Gastroesophageal sphincter (tissue), 4 donors: ENCODE results near the gene IRAK2. TPM values are rescaled to one million over a fixed set of nuclear protein-coding genes. Genes with fewer than 3 reads are reported as not detected.

Source experiments
- ATAC-seq: fragments of 150-250 bp; one replicate; pipeline ENCODE4 v1.9.1; 2016; ENCODE audit warnings: mild to moderate bottlenecking, moderate library complexity
- H3K27ac ChIP-seq, 4 donors: fragments of 200-600 bp; sonication (generic) in 3 of 4; 1 replicate in 3 of 4; 2 replicates in 1 of 4; pipeline ENCODE4 v1.5.1; 2016 to 2019
- H3K27me3 ChIP-seq: fragments of 200-600 bp; sonication (generic); one replicate; pipeline ENCODE4 v1.5.1; 2019
- H3K36me3 ChIP-seq, 2 donors: fragments of 200-600 bp; sonication (generic); one replicate each; pipeline ENCODE4 v1.5.1; 2019; ENCODE audit warnings: control low read depth in 1 of 2
- H3K4me1 ChIP-seq, 3 donors: fragments of 200-600 bp; sonication (generic); 1 replicate in 2 of 3; 2 replicates in 1 of 3; pipeline ENCODE4 v1.5.1; 2016 to 2019; ENCODE audit warnings: control low read depth in 2 of 3
- H3K4me3 ChIP-seq, 2 donors: fragments of 200-600 bp; sonication (generic); one replicate each; pipeline ENCODE4 v1.5.1; 2019; ENCODE audit warnings: mild to moderate bottlenecking in 1 of 2, moderate library complexity in 1 of 2
- H3K9me3 ChIP-seq, 3 donors: fragments of 200-600 bp; sonication (generic); one replicate each; pipeline ENCODE4 v1.5.1; 2017 to 2019; ENCODE audit warnings: control low read depth in 2 of 3
- EP300 ChIP-seq: sonication (generic); formaldehyde crosslinking; IDR thresholded peaks from one replicate; pipeline ENCODE4 v1.6.1; 2017; ENCODE audit warnings: antibody characterized with exemption, mild to moderate bottlenecking
- POLR2A ChIP-seq, 2 donors: fragments of 450-650 bp; IDR thresholded peaks; one replicate each; pipeline ENCODE4 v1.6.1; 2017; ENCODE audit warnings: antibody characterized with exemption in 2 of 2, mild to moderate bottlenecking in 2 of 2, moderate library complexity in 1 of 2
- POLR2AphosphoS5 ChIP-seq: sonication (generic); formaldehyde crosslinking; IDR thresholded peaks from one replicate; pipeline ENCODE4 v1.6.1; 2017; ENCODE audit warnings: antibody characterized with exemption
- WGBS, 2 donors: methylation state at CpG; one replicate each; pipeline ENCODE4 v1.1.5; 2018; ENCODE audit warnings: low coverage in 1 of 2; 5-methylcytosine and 5-hydroxymethylcytosine counted together
- total RNA-seq, 4 donors: library from RNA; depleted of rRNA; stranded (reverse); fragments of >200 nt; gene quantifications; one replicate each; pipeline ENCODE4 v1.1.0, GENCODE V29; 2016
- TF ChIP-seq, protein P1 (sequence below), 4 experiments: fragments of 200-600 bp in 2 of 4; fragments of 450-650 bp in 2 of 4; sonication (generic) in 1 of 4; IDR thresholded peaks; one replicate each; pipeline ENCODE4 v1.5.1; 2017 to 2019; ENCODE audit warnings: antibody characterized with exemption in 4 of 4, mild to moderate bottlenecking in 2 of 4, moderate library complexity in 2 of 4

The IRAK2 gene
- total RNA-seq, 4 donors from 2014 or later: 2.2 to 4.4 (median 3.3) TPM

DNA sequence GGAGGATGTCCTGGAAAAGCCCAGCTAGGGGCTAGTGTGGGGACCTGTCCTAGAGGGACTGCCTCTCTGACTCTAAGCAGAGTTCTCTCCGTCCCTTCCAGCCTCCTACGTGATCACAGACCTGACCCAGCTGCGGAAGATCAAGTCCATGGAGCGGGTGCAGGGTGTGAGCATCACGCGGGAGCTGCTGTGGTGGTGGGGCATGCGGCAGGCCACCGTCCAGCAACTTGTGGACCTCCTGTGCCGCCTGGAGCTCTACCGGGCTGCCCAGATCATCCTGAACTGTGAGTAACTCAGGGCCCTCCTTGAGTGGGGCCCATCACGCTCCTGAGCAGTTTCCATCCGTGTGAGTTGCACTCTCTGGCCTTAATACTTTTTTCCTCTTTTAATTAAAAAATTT, 13.0 kb downstream of the IRAK2 start:
- no peak for ATAC-seq
- no peak for TF ChIP-seq POLR2AphosphoS5
- TF ChIP-seq EP300: no peak
- no peak for TF ChIP-seq POLR2A (IDR thresholded peaks at IDR 0.05)
- TF ChIP-seq, protein P1, sequence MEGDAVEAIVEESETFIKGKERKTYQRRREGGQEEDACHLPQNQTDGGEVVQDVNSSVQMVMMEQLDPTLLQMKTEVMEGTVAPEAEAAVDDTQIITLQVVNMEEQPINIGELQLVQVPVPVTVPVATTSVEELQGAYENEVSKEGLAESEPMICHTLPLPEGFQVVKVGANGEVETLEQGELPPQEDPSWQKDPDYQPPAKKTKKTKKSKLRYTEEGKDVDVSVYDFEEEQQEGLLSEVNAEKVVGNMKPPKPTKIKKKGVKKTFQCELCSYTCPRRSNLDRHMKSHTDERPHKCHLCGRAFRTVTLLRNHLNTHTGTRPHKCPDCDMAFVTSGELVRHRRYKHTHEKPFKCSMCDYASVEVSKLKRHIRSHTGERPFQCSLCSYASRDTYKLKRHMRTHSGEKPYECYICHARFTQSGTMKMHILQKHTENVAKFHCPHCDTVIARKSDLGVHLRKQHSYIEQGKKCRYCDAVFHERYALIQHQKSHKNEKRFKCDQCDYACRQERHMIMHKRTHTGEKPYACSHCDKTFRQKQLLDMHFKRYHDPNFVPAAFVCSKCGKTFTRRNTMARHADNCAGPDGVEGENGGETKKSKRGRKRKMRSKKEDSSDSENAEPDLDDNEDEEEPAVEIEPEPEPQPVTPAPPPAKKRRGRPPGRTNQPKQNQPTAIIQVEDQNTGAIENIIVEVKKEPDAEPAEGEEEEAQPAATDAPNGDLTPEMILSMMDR (IDR thresholded peaks at IDR 0.05): no peak
- 67 to 75% methylated on average over 2 to 5 of the region's 12 CpGs for WGBS, 2 donors

DNA sequence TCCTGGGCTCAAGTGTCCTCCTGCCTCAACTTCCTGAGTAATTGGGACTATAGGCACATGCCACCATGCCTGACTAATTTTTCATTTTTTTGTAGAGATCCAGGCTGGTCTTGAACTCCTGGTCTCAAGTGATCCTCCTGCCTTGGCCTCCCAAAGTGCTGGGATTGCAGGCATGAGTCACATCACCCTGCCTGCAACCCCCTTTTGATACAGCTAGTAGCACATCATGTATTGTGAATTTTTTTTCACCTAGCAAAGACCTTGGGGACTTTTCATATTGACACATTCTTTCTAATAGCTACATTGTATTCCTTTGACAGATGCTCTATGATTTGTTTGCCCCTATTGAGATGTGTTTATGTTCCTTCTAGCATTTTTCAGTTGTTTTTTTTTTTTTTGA, 14.2 kb downstream of the IRAK2 start:
- H3K9me3 ChIP-seq: no peaks in the 10 kb centered on the region
- H3K27me3 ChIP-seq: no peaks in the 10 kb centered on the region
- ATAC-seq: no peak
- H3K36me3 ChIP-seq: peaks cover 0 to 44% of the 10 kb centered on the region in 2 donors
- no peak overlapping the region for H3K27ac ChIP-seq
- H3K4me1 ChIP-seq: peaks cover 0 to 3% (median 3%) of the 10 kb centered on the region in 3 donors
- no peak for TF ChIP-seq POLR2A (IDR thresholded peaks at IDR 0.05)
- TF ChIP-seq EP300: no peak
- TF ChIP-seq POLR2AphosphoS5: no peak
- TF ChIP-seq, protein P1 (IDR thresholded peaks at IDR 0.05): no peak
- no peak overlapping the region for H3K4me3 ChIP-seq

More for the DNA sequence above, 13.0 kb downstream of the IRAK2 start:
- Histone ChIP-seq H3K4me1 (peaks cover 0 to 12% (median 9%) of the 10 kb centered on the region in 3 donors), H3K27me3 (no peaks in the 10 kb centered on the region), H3K4me3 (no peak overlapping the region), H3K27ac (no peak overlapping the region), H3K36me3 (peaks cover 0 to 40% of the 10 kb centered on the region in 2 donors), H3K9me3 (no peaks in the 10 kb centered on the region)

DNA sequence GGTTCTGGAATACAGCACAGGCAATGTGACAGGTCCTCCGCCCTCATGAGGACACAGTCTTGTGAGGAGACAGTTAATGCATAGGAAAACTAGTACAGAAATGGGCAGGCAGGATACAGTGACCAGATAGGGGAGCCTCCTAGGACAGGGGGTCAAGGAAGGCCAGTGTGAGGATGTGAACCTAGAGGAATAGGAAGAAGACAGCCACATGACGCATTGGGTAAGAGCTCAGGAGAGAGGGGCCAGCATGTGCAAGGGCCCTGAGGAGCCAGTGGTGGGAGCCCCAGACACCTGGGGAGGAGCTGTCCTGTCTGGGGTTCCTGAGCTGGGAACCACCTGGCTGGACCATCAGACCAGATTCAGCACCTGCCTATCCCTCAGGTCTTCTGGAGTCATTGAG, 15.6 kb downstream of the IRAK2 start:
- no peaks in the 10 kb centered on the region for H3K4me1 ChIP-seq
- peaks cover 0 to 49% of the 10 kb centered on the region in 2 donors for H3K36me3 ChIP-seq
- H3K9me3 ChIP-seq: no peaks in the 10 kb centered on the region
- no peak overlapping the region for H3K4me3 ChIP-seq
- WGBS, 2 donors: 100% methylated on average over 1 to 2 of the region's 2 CpGs
- no peak for ATAC-seq
- no peaks in the 10 kb centered on the region for H3K27me3 ChIP-seq
- TF ChIP-seq POLR2AphosphoS5: no peak
- TF ChIP-seq EP300: no peak
- no peak for TF ChIP-seq POLR2A (IDR thresholded peaks at IDR 0.05)
- TF ChIP-seq, protein P1 (IDR thresholded peaks at IDR 0.05): no peak
- no peak overlapping the region for H3K27ac ChIP-seq

DNA sequence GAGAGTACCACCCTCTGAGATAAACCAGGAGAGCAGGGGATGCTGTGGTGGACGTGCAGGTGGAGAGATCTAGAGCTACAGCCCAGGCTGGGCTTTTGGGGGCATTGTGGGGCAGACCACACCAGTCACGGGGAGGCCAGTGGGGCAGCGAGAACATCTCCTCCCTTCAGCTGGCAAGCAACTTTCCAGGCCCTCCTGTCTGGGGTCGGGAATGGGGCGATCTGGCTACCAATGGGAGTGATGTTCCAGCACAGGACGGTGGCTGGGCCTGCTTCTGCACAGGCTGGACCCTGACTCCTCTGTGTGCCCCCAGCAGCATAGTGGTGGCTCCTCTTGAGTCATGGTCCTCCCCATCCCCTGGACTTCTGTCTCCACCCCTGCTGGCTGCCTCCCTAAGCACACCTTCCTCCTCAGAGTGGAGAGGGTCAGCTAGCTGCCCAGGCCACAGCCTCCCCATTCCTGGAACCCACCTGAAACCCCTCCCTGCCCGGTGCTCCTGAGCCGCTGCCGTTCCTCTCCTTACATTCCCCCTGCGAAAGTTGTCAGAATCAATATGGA, 16.1 kb downstream of the IRAK2 start:
- Histone ChIP-seq H3K27ac (no peak overlapping the region), H3K36me3 (peaks cover 0 to 49% of the 10 kb centered on the region in 2 donors), H3K4me3 (no peak overlapping the region), H3K4me1 (peaks cover 0 to 2% (median 0%) of the 10 kb centered on the region in 3 donors), H3K27me3 (no peaks in the 10 kb centered on the region), H3K9me3 (no peaks in the 10 kb centered on the region)
- ATAC-seq: no peak
- 0% methylated on average over 1 of the region's 10 CpGs; no CpG with 5 or more reads in 1 of the 2 donors for WGBS, 2 donors
- TF ChIP-seq EP300: no peak
- TF ChIP-seq POLR2AphosphoS5: no peak
- TF ChIP-seq, protein P1 (IDR thresholded peaks at IDR 0.05): no peak
- TF ChIP-seq POLR2A (IDR thresholded peaks at IDR 0.05): no peak

DNA sequence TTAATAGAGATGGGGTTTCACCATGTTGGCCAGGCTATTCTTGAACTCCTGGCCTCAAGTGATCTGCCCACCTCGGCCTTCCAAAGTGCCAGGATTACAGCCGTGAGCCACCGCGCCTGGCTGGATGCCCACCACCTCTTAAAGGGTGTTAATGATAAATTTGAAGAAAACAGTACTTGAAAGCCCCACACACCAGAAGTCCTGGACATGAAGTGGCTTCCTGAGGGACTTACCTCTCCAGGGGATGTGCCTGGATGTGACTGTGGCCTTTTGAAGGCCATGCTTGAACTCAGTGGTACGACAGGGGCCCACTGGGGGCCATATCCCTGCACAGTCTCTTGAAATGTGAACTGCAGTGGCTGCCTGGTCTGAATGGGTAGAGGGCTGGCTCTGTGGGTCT, 18.2 kb downstream of the IRAK2 start:
- Histone ChIP-seq H3K27me3 (no peaks in the 10 kb centered on the region), H3K4me1 (peaks cover 0 to 17% (median 0%) of the 10 kb centered on the region in 3 donors), H3K9me3 (no peaks in the 10 kb centered on the region), H3K36me3 (peaks cover 0 to 39% of the 10 kb centered on the region in 2 donors), H3K27ac (no peak overlapping the region), H3K4me3 (no peak overlapping the region)
- WGBS, 2 donors: 98% methylated on average over 5 of the region's 5 CpGs; no CpG with 5 or more reads in 1 of the 2 donors
- TF ChIP-seq POLR2A (IDR thresholded peaks at IDR 0.05): no peak
- TF ChIP-seq EP300: no peak
- TF ChIP-seq, protein P1 (IDR thresholded peaks at IDR 0.05): no peak
- no peak for TF ChIP-seq POLR2AphosphoS5
- ATAC-seq: no peak
